DND-41 (cell line): ENCODE measurements around the gene CRIP1.
A peak's percentile ranks its signal among the peaks of the same experiment; 100 is the strongest.

ENCODE experiments used
- ATAC-seq: fragments of 200-7000 bp; cut with Tn5 transposase; 3 replicates; pipeline ENCODE4 v1.9.1; 2021; ENCODE audit warnings: low read depth; ENCODE audit not compliant: insufficient read depth
- DNase-seq: peaks from one replicate; pipeline ENCODE4 v3.0.0-alpha.2; 2020
- H2AFZ ChIP-seq: 2 replicates; pipeline ENCODE4 v1.6.0; 2012; ENCODE audit warnings: low read depth, low read length
- H3K27ac ChIP-seq: 2 replicates; pipeline ENCODE4 v1.5.1; 2012; ENCODE audit warnings: low read length, inconsistent platforms
- H3K27me3 ChIP-seq: fragments of 200-600 bp; sonication (generic); 2 replicates; pipeline ENCODE4 v1.6.0; 2012; ENCODE audit warnings: low read length, mild to moderate bottlenecking, inconsistent platforms; ENCODE audit not compliant: insufficient read depth, poor library complexity
- H3K36me3 ChIP-seq: 2 replicates; pipeline ENCODE4 v1.5.1; 2012; ENCODE audit warnings: low read length, inconsistent platforms; ENCODE audit not compliant: insufficient read depth
- H3K4me1 ChIP-seq: 2 replicates; pipeline ENCODE4 v1.5.1; 2012; ENCODE audit warnings: mild to moderate bottlenecking, low read length; ENCODE audit not compliant: insufficient read depth
- H3K4me2 ChIP-seq: 2 replicates; pipeline ENCODE4 v1.6.0; 2012; ENCODE audit warnings: mild to moderate bottlenecking, moderate library complexity, low read length, inconsistent platforms; ENCODE audit not compliant: insufficient read depth
- H3K4me3 ChIP-seq, 2 experiments: fragments of 200-600 bp in 1 of 2; shearing (Covaris generic) in 1 of 2; 2 replicates each; pipeline ENCODE4 v1.5.1; 2012 to 2016; ENCODE audit warnings: inconsistent platforms in 2 of 2, low read length in 2 of 2, mild to moderate bottlenecking in 2 of 2, low read depth in 1 of 2, moderate library complexity in 1 of 2
- H3K79me2 ChIP-seq: 2 replicates; pipeline ENCODE4 v1.6.0; 2012; ENCODE audit warnings: low read length, inconsistent platforms; ENCODE audit not compliant: insufficient read depth
- H3K9ac ChIP-seq: 2 replicates; pipeline ENCODE4 v1.6.0; 2012; ENCODE audit warnings: low read depth, mild to moderate bottlenecking, inconsistent platforms, low read length, moderate library complexity
- H3K9me3 ChIP-seq: 2 replicates; pipeline ENCODE4 v1.5.1; 2012; ENCODE audit warnings: low read length, moderate library complexity, mild to moderate bottlenecking, inconsistent platforms; ENCODE audit not compliant: insufficient read depth, severe bottlenecking
- H4K20me1 ChIP-seq: 2 replicates; pipeline ENCODE4 v1.6.0; 2012; ENCODE audit warnings: low read length; ENCODE audit not compliant: insufficient read depth
- EZH2 ChIP-seq: IDR thresholded peaks from 3 replicates; pipeline ENCODE4 v1.6.1; 2012; ENCODE audit warnings: borderline replicate concordance, low read depth, mild to moderate bottlenecking, moderate library complexity, low read length, inconsistent platforms; ENCODE audit not compliant: severe bottlenecking
- TF ChIP-seq, protein P1 (sequence below): IDR thresholded peaks from 2 replicates; pipeline ENCODE4 v1.5.1; 2012; ENCODE audit warnings: borderline replicate concordance, low read length, moderate library complexity, mild to moderate bottlenecking; ENCODE audit not compliant: poor library complexity, severe bottlenecking; ENCODE audit errors: extremely low read depth

CRIP1 gene

DNA sequence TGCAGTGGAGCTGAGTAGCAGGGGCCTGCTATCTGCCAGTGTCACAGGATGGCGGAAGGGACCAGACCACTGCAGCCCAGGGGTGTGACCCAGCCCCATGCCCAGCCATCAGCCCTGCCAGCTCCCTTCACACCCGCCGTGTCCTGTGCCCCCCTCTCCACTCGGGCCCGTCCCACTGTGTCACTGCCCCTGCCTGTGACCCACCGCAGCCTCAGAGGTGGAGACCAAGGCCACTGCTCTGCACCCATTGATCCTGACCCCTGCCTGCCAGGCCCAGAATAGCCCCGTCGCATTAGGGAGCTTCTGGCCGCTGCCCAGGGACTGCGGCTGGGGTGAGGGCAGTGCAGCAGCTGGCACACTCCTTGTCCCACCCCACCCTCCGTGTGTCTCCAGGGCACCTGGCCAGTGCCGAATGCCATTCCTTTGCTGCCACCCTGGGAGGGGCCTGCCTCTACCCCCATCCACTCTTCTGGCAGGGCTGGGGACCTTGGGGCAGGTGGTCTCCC is 14.1 kb upstream of the CRIP1 start:
- Histone ChIP-seq H3K9me3 (no peaks in the 10 kb centered on the region), H3K4me2 (no peak overlapping the region), H3K4me3 (no peak overlapping the region), H2AFZ (no peak overlapping the region), H3K27ac (no peak overlapping the region), H3K36me3 (peaks cover 23% of the 10 kb centered on the region), H3K9ac (no peak overlapping the region), H3K27me3 (no peaks in the 10 kb centered on the region), H3K4me1 (peaks cover 19% of the 10 kb centered on the region), H3K79me2 (no peaks in the 10 kb centered on the region), H4K20me1 (peaks cover 39% of the 10 kb centered on the region)
- no peak for DNase-seq
- no peak for ATAC-seq
- TF ChIP-seq EZH2 = no peak
- TF ChIP-seq, protein P1, sequence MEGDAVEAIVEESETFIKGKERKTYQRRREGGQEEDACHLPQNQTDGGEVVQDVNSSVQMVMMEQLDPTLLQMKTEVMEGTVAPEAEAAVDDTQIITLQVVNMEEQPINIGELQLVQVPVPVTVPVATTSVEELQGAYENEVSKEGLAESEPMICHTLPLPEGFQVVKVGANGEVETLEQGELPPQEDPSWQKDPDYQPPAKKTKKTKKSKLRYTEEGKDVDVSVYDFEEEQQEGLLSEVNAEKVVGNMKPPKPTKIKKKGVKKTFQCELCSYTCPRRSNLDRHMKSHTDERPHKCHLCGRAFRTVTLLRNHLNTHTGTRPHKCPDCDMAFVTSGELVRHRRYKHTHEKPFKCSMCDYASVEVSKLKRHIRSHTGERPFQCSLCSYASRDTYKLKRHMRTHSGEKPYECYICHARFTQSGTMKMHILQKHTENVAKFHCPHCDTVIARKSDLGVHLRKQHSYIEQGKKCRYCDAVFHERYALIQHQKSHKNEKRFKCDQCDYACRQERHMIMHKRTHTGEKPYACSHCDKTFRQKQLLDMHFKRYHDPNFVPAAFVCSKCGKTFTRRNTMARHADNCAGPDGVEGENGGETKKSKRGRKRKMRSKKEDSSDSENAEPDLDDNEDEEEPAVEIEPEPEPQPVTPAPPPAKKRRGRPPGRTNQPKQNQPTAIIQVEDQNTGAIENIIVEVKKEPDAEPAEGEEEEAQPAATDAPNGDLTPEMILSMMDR = no peak

DNA sequence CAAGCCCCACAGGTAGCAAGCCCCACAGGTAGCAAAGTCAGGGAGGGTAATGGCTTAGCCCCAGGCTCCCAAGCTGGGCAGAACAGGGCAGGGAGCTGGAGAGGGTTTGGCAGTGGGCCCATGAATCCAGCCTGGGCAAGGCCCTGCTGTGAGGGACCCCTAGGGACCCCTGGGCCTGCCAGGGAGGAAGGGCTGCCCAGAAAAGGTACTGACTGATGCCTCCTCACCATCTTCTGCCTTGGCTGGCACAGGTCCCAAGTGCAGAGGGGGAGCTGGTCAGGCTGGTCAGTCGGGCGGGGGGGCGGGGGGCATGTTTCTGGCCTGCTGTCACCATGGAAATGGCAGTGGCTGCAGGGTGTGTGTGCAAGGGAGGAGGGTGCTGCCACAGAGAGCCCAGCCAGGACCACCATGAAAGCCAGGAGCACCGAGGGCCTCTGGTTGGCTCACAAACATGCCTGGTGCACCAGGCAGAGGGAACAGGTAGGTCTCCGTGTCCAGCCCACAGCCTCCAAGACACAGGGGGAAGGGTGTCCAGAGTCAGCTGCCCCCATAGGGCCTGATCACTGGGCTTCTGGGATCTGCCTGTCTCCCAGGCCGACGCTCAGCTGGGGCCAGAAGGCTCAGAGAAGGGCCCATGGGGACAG is 13.5 kb upstream of the CRIP1 start:
- DNase-seq = no peak
- Histone ChIP-seq H3K4me2 (peak overlapping the region; percentile 80), H3K9me3 (no peaks in the 10 kb centered on the region), H2AFZ (no peak overlapping the region), H3K79me2 (no peaks in the 10 kb centered on the region), H3K27ac (no peak overlapping the region), H3K27me3 (peaks cover 5% of the 10 kb centered on the region), H3K4me3 (no peak overlapping the region), H3K4me1 (peaks cover 19% of the 10 kb centered on the region), H4K20me1 (peaks cover 36% of the 10 kb centered on the region), H3K9ac (no peak overlapping the region), H3K36me3 (peaks cover 16% of the 10 kb centered on the region)
- no peak for ATAC-seq
- TF ChIP-seq, protein P1 = no peak
- no peak for TF ChIP-seq EZH2

DNA sequence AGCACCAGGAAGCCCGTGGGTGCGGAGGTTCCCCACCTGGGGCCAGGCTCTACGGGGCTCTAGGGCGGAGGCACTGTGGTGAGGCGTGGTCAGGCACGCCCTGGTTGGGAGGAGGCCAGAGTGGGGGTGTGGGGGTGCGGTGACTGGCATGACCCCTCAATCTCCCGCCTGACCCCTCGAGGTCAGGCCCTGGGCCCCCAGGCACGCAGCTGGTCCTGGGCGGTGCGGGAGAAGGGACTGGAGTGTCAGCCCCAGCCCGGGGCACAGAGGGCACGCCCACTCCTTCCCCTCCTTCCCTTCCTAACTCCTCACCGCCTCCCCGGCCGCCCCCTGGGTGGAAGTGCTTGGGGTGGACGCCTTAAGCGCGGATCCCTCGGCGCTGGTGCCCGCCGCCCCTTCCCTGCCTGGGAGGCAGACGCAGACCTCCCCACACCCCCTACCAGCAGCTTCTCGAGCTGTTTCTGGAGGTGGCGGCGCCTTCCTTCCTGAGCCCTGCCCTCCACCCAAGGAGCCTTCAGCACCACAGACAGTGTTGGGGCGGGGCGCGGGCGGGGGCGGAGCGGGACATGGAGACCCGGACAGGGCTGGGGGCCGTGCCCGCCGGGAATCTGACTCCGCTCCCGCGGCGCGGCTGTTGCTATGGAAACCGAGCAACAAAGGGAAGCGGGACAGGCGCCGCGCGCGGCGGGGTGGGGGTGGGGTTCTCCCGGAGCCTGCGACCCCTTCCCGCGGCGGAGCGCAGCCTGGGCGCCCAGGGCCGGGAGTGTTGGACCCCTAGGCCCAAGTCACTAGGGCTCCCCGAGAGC is 12.8 kb upstream of the CRIP1 start:
- peak; percentile 90 for DNase-seq
- Histone ChIP-seq H2AFZ (no peak overlapping the region), H3K4me1 (peaks cover 19% of the 10 kb centered on the region)

More for the DNA sequence above, 12.8 kb upstream of the CRIP1 start:
- Histone ChIP-seq H3K27ac (no peak overlapping the region), H3K4me3 (peak overlapping the region in 1 of 2 experiments; percentile 54; a peak in 2 of 4 replicates), H3K79me2 (no peaks in the 10 kb centered on the region), H4K20me1 (peaks cover 36% of the 10 kb centered on the region), H3K4me2 (peak overlapping the region; percentile 80), H3K9me3 (no peaks in the 10 kb centered on the region), H3K9ac (peak overlapping the region; percentile 34; the same call in 1 of the 2 replicates), H3K36me3 (peaks cover 10% of the 10 kb centered on the region), H3K27me3 (peaks cover 8% of the 10 kb centered on the region)
- TF ChIP-seq, protein P1 = no peak
- TF ChIP-seq EZH2 = no peak
- ATAC-seq = peak; percentile 90
